ENCODE measurements around the gene NAA38.

GRCh38 chr17:7814969-7815368 lies 42.4 kb downstream of the NAA38 start:
- no peak for TF ChIP-seq CTCF (IDR thresholded peaks at IDR 0.05; ENCODE audit: insufficient read depth, low read depth, low read length)
- TF ChIP-seq EZH2 (IDR thresholded peaks at IDR 0.05; ENCODE audit: insufficient read depth, low read length), result no peak

Data from astrocyte (in vitro differentiated cells and primary cell).